Thyroid gland (tissue), 4 donors: ENCODE measurements around the gene LRRFIP1.

Source experiments
- POLR2A ChIP-seq, 2 donors: fragments of 450-650 bp; IDR thresholded peaks; one replicate each; pipeline ENCODE4 v1.6.1; 2017; ENCODE audit warnings: antibody characterized with exemption in 2 of 2, mild to moderate bottlenecking in 2 of 2, moderate library complexity in 1 of 2
- TF ChIP-seq, protein P1 (sequence below), 6 experiments: fragments of 200-600 bp in 3 of 6; fragments of 450-650 bp in 3 of 6; sonication (generic) in 3 of 6; IDR thresholded peaks; one replicate each; pipeline ENCODE4 v1.5.1; 2016 to 2019; ENCODE audit warnings: antibody characterized with exemption in 6 of 6, mild to moderate bottlenecking in 2 of 6, inconsistent platforms in 1 of 6, moderate library complexity in 1 of 6

DNA sequence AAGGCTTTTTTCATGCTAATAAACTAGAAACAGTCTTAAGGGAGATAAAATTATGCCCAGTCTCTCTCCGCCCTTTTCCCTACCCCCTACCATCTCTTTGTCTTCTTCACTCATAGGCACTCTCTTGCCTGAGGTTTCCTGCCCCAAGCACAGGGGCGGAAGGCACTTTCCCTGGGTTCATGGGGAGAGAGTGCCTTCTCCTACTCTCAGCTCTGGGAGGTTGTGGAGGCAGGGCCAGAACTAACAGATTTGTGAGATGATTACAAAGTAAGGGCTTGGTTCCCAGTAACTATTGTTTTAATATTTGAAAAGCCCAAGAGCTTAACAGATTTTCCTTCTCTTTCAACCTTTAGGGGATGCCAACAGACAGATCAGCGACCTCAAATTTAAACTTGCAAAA, 145.1 kb downstream of the LRRFIP1 start:
- TF ChIP-seq, protein P1, sequence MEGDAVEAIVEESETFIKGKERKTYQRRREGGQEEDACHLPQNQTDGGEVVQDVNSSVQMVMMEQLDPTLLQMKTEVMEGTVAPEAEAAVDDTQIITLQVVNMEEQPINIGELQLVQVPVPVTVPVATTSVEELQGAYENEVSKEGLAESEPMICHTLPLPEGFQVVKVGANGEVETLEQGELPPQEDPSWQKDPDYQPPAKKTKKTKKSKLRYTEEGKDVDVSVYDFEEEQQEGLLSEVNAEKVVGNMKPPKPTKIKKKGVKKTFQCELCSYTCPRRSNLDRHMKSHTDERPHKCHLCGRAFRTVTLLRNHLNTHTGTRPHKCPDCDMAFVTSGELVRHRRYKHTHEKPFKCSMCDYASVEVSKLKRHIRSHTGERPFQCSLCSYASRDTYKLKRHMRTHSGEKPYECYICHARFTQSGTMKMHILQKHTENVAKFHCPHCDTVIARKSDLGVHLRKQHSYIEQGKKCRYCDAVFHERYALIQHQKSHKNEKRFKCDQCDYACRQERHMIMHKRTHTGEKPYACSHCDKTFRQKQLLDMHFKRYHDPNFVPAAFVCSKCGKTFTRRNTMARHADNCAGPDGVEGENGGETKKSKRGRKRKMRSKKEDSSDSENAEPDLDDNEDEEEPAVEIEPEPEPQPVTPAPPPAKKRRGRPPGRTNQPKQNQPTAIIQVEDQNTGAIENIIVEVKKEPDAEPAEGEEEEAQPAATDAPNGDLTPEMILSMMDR (IDR thresholded peaks at IDR 0.05), result no peak
- TF ChIP-seq POLR2A (IDR thresholded peaks at IDR 0.05), result no peak
